ENCODE measurements around the gene FLVCR2.

FLVCR2 gene

GRCh38 chr14:75565056-75565455 is 13.4 kb upstream of the FLVCR2 start:
- no peak for DNase-seq (ENCODE audit: extremely low read depth, low read depth)
- no peak for TF ChIP-seq CTCF (IDR thresholded peaks at IDR 0.05; ENCODE audit: low read depth, low read length)

- no peak for DNase-seq (ENCODE audit: extremely low read depth, low read depth)
- TF ChIP-seq CTCF (IDR thresholded peaks at IDR 0.05; ENCODE audit: low read depth, low read length) = no peak
Observed at GRCh38 chr14:75566321-75566720, 12.1 kb upstream of the FLVCR2 start.

- no peak for TF ChIP-seq CTCF (IDR thresholded peaks at IDR 0.05; ENCODE audit: low read depth, low read length)
- DNase-seq (ENCODE audit: extremely low read depth, low read depth) = no peak
Observed at GRCh38 chr14:75566752-75567151, 11.7 kb upstream of the FLVCR2 start.

- TF ChIP-seq CTCF (IDR thresholded peaks at IDR 0.05; ENCODE audit: low read depth, low read length) = no peak
- no peak for DNase-seq (ENCODE audit: extremely low read depth, low read depth)
Observed at GRCh38 chr14:75568140-75568539, 10.3 kb upstream of the FLVCR2 start.

GRCh38 chr14:75568791-75569190 is 9.6 kb upstream of the FLVCR2 start:
- DNase-seq (ENCODE audit: extremely low read depth, low read depth) = no peak
- no peak for TF ChIP-seq CTCF (IDR thresholded peaks at IDR 0.05; ENCODE audit: low read depth, low read length)

- TF ChIP-seq CTCF (IDR thresholded peaks at IDR 0.05; ENCODE audit: low read depth, low read length) = no peak
- DNase-seq (ENCODE audit: extremely low read depth, low read depth) = no peak
Observed at GRCh38 chr14:75570797-75571196, 7.6 kb upstream of the FLVCR2 start.

- TF ChIP-seq CTCF (IDR thresholded peaks at IDR 0.05; ENCODE audit: low read depth, low read length) = no peak
- DNase-seq (ENCODE audit: extremely low read depth, low read depth) = no peak
Observed at GRCh38 chr14:75572104-75572503, 6.3 kb upstream of the FLVCR2 start.

Data from AG09319 (cell line).